ENCODE results near the gene P2RX4.
"Not testable (repeated sequence)": the region's sequence is repeated elsewhere in the genome, so short reads cannot be mapped to it uniquely, and the experiment has no call there.

P2RX4 gene

GRCh38 chr12:121240484-121241101 lies 30.7 kb downstream of the P2RX4 start:
- H3K4me3 Mint-ChIP-seq: peak overlapping the region; percentile 63 to 64
- H3K27me3 Mint-ChIP-seq: no peaks in the 10 kb centered on the region
- H3K4me1 Mint-ChIP-seq: peaks cover 46% of the 10 kb centered on the region
- no peaks in the 10 kb centered on the region for H3K9me3 Mint-ChIP-seq
- DNase-seq (peak; percentile 75 to 80), ATAC-seq (peak; percentile 88)
- peak overlapping the region; percentile 80 to 85 for H3K27ac Mint-ChIP-seq

GRCh38 chr12:121241156-121241970 lies 31.4 kb downstream of the P2RX4 start:
- Mint-ChIP-seq H3K27me3 (no peaks in the 10 kb centered on the region), H3K27ac (peak overlapping the region; percentile 80 to 85), H3K4me1 (peaks cover 46% of the 10 kb centered on the region), H3K4me3 (peak overlapping the region; percentile 63 to 64), H3K9me3 (no peaks in the 10 kb centered on the region)
- ATAC-seq (peak; percentile 10), DNase-seq (no peak)

GRCh38 chr12:121245031-121245430 lies 35.1 kb downstream of the P2RX4 start:
- no peak overlapping the region for H3K27ac Mint-ChIP-seq
- H3K4me1 Mint-ChIP-seq: peaks cover 33% of the 10 kb centered on the region
- ATAC-seq: no peak
- no peak overlapping the region for H3K4me3 Mint-ChIP-seq
- no peak for DNase-seq
- no peaks in the 10 kb centered on the region for H3K27me3 Mint-ChIP-seq
- no peaks in the 10 kb centered on the region for H3K9me3 Mint-ChIP-seq

GRCh38 chr12:121245951-121246350 lies 36.0 kb downstream of the P2RX4 start:
- ATAC-seq (no peak), DNase-seq (no peak)
- Mint-ChIP-seq H3K27me3 (no peaks in the 10 kb centered on the region), H3K9me3 (no peaks in the 10 kb centered on the region), H3K27ac (no peak overlapping the region), H3K4me1 (peaks cover 24% of the 10 kb centered on the region), H3K4me3 (no peak overlapping the region)

GRCh38 chr12:121246893-121247557 lies 37.1 kb downstream of the P2RX4 start:
- ATAC-seq (no peak), DNase-seq (no peak)
- Mint-ChIP-seq H3K27me3 (no peaks in the 10 kb centered on the region), H3K4me1 (peaks cover 13% of the 10 kb centered on the region), H3K27ac (no peak overlapping the region), H3K9me3 (no peaks in the 10 kb centered on the region), H3K4me3 (no peak overlapping the region)

- H3K4me3 Mint-ChIP-seq: no peak overlapping the region
- H3K27me3 Mint-ChIP-seq: no peaks in the 10 kb centered on the region
- DNase-seq (no peak), ATAC-seq (no peak)
- peaks cover 0 to 11% of the 10 kb centered on the region in 2 donors for H3K9me3 Mint-ChIP-seq
- peaks cover 15% of the 10 kb centered on the region for H3K4me1 Mint-ChIP-seq
- peak overlapping the region in 1 of 2 donors; percentile 67 for H3K27ac Mint-ChIP-seq
These were observed 38.7 kb downstream of the P2RX4 start for GRCh38 chr12:121248622-121249021.

GRCh38 chr12:121250359-121250758 lies 40.4 kb downstream of the P2RX4 start:
- no peak for ATAC-seq

GRCh38 chr12:121251838-121252237 lies 41.9 kb downstream of the P2RX4 start:
- H3K27ac Mint-ChIP-seq: no peak overlapping the region
- H3K27me3 Mint-ChIP-seq: no peaks in the 10 kb centered on the region
- H3K4me1 Mint-ChIP-seq: peaks cover 16% of the 10 kb centered on the region
- ATAC-seq (no peak), DNase-seq (no peak)
- no peak overlapping the region for H3K4me3 Mint-ChIP-seq
- peaks cover 0 to 15% of the 10 kb centered on the region in 2 donors for H3K9me3 Mint-ChIP-seq

More at GRCh38 chr12:121250359-121250758, 40.4 kb downstream of the P2RX4 start:
- DNase-seq: no peak
- peaks cover 16% of the 10 kb centered on the region for H3K4me1 Mint-ChIP-seq
- no peak overlapping the region for H3K4me3 Mint-ChIP-seq
- H3K27me3 Mint-ChIP-seq: no peaks in the 10 kb centered on the region
- no peak overlapping the region for H3K27ac Mint-ChIP-seq
- peaks cover 0 to 15% of the 10 kb centered on the region in 2 donors for H3K9me3 Mint-ChIP-seq

- H3K9me3 Mint-ChIP-seq: peaks cover 0 to 15% of the 10 kb centered on the region in 2 donors
- DNase-seq (no peak), ATAC-seq (no peak)
- H3K27ac Mint-ChIP-seq: peak overlapping the region; percentile 22 to 79
- peaks cover 16% of the 10 kb centered on the region for H3K4me1 Mint-ChIP-seq
- no peak overlapping the region for H3K4me3 Mint-ChIP-seq
- H3K27me3 Mint-ChIP-seq: no peaks in the 10 kb centered on the region
These were observed 42.9 kb downstream of the P2RX4 start for GRCh38 chr12:121252712-121253345.

- DNase-seq (no peak), ATAC-seq (no peak)
- no peak overlapping the region for H3K4me3 Mint-ChIP-seq
- peak overlapping the region; percentile 40 to 89 for H3K27ac Mint-ChIP-seq
- peaks cover 16% of the 10 kb centered on the region for H3K4me1 Mint-ChIP-seq
- no peaks in the 10 kb centered on the region for H3K27me3 Mint-ChIP-seq
- H3K9me3 Mint-ChIP-seq: peaks cover 0 to 15% of the 10 kb centered on the region in 2 donors
These were observed 43.9 kb downstream of the P2RX4 start for GRCh38 chr12:121253638-121254335.

- H3K9me3 Mint-ChIP-seq: peaks cover 0 to 15% of the 10 kb centered on the region in 2 donors
- H3K4me3 Mint-ChIP-seq: no peak overlapping the region
- peaks cover 16% of the 10 kb centered on the region for H3K4me1 Mint-ChIP-seq
- no peaks in the 10 kb centered on the region for H3K27me3 Mint-ChIP-seq
- no peak overlapping the region for H3K27ac Mint-ChIP-seq
- ATAC-seq: peak; percentile 53
- DNase-seq: no peak
These were observed 45.5 kb downstream of the P2RX4 start for GRCh38 chr12:121255433-121255832.

GRCh38 chr12:121257704-121258449 lies 47.9 kb downstream of the P2RX4 start:
- not testable (repeated sequence) for H3K27me3 Mint-ChIP-seq, ATAC-seq, H3K4me3 Mint-ChIP-seq, H3K27ac Mint-ChIP-seq, DNase-seq
- H3K9me3 Mint-ChIP-seq: peaks cover 0 to 11% of the 10 kb centered on the region in 2 donors
- peaks cover 13% of the 10 kb centered on the region for H3K4me1 Mint-ChIP-seq

- DNase-seq (no peak), ATAC-seq (no peak)
- Mint-ChIP-seq H3K9me3 (no peaks in the 10 kb centered on the region), H3K4me1 (peaks cover under 1% of the 10 kb centered on the region), H3K4me3 (no peak overlapping the region), H3K27me3 (no peaks in the 10 kb centered on the region), H3K27ac (no peak overlapping the region)
These were observed 49.1 kb downstream of the P2RX4 start for GRCh38 chr12:121259074-121259473.

GRCh38 chr12:121260091-121260490 lies 50.2 kb downstream of the P2RX4 start:
- Mint-ChIP-seq H3K9me3 (no peaks in the 10 kb centered on the region), H3K4me3 (no peak overlapping the region)

More at GRCh38 chr12:121260091-121260490, 50.2 kb downstream of the P2RX4 start:
- DNase-seq: no peak
- ATAC-seq: no peak
- Mint-ChIP-seq H3K27me3 (no peaks in the 10 kb centered on the region), H3K27ac (no peak overlapping the region), H3K4me1 (no peaks in the 10 kb centered on the region)

Measured in stimulated activated naive CD8-positive, alpha-beta T cell treated with anti-CD3 and anti-CD28 coated beads, Interleukin-15, amount 100 ng/mL, for 72 hours (primary cell).